SK-N-SH treated with all-trans-retinoic acid at 6 μM for 48 hours (cell line): ENCODE data around the gene CLIC2.
A peak's percentile ranks its signal among the peaks of the same experiment; 100 is the strongest.
"Not testable (repeated sequence)": the region's sequence is repeated elsewhere in the genome, so short reads cannot be mapped to it uniquely, and the experiment has no call there.

Source experiments
- ATAC-seq: fragments of 200-7000 bp; cut with Tn5 transposase; 3 replicates; pipeline ENCODE4 v1.9.1; 2020; ENCODE audit warnings: mild to moderate bottlenecking, moderate library complexity
- ARNTL ChIP-seq: fragments of 450-650 bp; formaldehyde crosslinking; IDR thresholded peaks from 2 replicates; pipeline ENCODE4 v1.5.0; 2020; ENCODE audit warnings: low read depth, mild to moderate bottlenecking, moderate library complexity, borderline replicate concordance
- BACH2 ChIP-seq: fragments of 250-450 bp; sonication (Bioruptor Pico); IDR thresholded peaks from 2 replicates; pipeline ENCODE4 v1.9.0; 2021; ENCODE audit warnings: mild to moderate bottlenecking, borderline replicate concordance
- CSDC2 ChIP-seq: fragments of 250-450 bp; sonication (Bioruptor Pico); IDR thresholded peaks from 2 replicates; pipeline ENCODE4 v1.5.0; 2020; ENCODE audit warnings: mild to moderate bottlenecking, moderate library complexity
- ESRRG ChIP-seq: fragments of 250-450 bp; sonication (Bioruptor Pico); IDR thresholded peaks from 2 replicates; pipeline ENCODE4 v1.6.1; 2021; ENCODE audit warnings: mild to moderate bottlenecking
- GLIS3 ChIP-seq: fragments of 250-450 bp; sonication (Bioruptor Pico); IDR thresholded peaks from 2 replicates; pipeline ENCODE4 v1.5.0; 2020; ENCODE audit warnings: mild to moderate bottlenecking, moderate library complexity
- ISL1 ChIP-seq: fragments of 250-450 bp; sonication (Bioruptor Pico); IDR thresholded peaks from 2 replicates; pipeline ENCODE4 v2.1.2; 2022; ENCODE audit warnings: mild to moderate bottlenecking, moderate library complexity
- OSR1 ChIP-seq: fragments of 250-450 bp; sonication (Bioruptor Pico); IDR thresholded peaks from 2 replicates; pipeline ENCODE4 v1.8.0; 2022; ENCODE audit warnings: moderate library complexity, mild to moderate bottlenecking, inconsistent platforms
- PPARA ChIP-seq: fragments of 250-450 bp; sonication (Bioruptor Pico); IDR thresholded peaks from 2 replicates; pipeline ENCODE4 v1.5.0; 2020; ENCODE audit warnings: mild to moderate bottlenecking, borderline replicate concordance
- RARB ChIP-seq: fragments of 250-450 bp; sonication (Bioruptor Pico); IDR thresholded peaks from 2 replicates; pipeline ENCODE4 v1.8.0; 2021; ENCODE audit warnings: mild to moderate bottlenecking, moderate library complexity
- ZC3H10 ChIP-seq: fragments of 250-450 bp; sonication (Bioruptor Pico); IDR thresholded peaks from 2 replicates; pipeline ENCODE4 v1.5.1; 2021; ENCODE audit warnings: mild to moderate bottlenecking, moderate library complexity
- ZFP30 ChIP-seq: fragments of 450-650 bp; formaldehyde crosslinking; IDR thresholded peaks from 2 replicates; pipeline ENCODE4 v1.5.0; 2022; ENCODE audit warnings: mild to moderate bottlenecking, moderate library complexity
- TF ChIP-seq, protein P1 (sequence below): fragments of 250-450 bp; sonication (Bioruptor Pico); IDR thresholded peaks from 2 replicates; pipeline ENCODE4 v1.5.1; 2020; ENCODE audit warnings: low read depth, mild to moderate bottlenecking, moderate library complexity
- TF ChIP-seq, protein P2 (sequence below): fragments of 250-450 bp; sonication (Bioruptor Pico); IDR thresholded peaks from 2 replicates; pipeline ENCODE4 v1.5.0; 2020; ENCODE audit warnings: mild to moderate bottlenecking, moderate library complexity

CLIC2 gene

DNA sequence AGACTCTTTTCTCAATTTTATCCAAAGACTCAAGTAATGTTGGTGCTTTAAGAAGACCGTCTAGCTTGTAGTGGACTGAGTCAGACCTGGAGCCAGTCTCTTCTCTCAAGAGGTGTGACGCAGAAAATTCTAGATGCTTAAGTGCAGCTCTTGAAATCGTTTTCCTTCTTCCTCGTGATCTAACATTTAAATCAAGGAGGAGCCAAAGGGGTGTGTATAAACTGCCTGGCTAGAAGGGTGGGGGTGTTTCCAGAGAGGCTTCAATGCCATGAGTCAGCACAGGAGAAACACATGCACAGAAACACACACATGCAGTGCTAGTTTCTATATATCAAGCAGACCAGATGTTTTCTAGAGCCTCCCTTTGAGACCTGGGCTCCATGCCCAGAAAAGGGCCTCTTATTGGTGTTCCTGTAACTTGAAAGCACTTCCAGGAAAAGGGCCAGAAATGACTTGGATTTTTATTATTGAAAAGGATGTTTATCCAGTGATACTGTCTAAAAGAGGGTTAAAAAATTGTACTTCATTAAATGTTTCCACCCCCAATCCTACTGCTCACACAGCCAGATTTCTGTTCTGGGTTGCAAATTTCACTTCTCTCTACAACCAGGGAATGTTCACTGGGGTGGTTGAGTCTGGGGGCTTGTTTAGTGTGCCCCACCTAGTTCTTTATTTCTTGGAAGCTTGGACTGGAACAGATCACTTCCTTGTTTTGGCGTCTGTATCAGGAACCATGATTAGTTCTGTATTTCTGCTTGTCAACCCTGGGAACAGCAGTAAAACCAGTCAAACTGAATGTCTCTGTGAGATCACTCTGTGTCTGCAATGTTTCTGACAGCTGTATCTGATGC lies at the start of gene CLIC2:
Gene CLIC2, minus strand, starts transcription at position 129 of the 851 bp plus-strand sequence. CDS start 187 bp downstream, outside the sequence.
- TF ChIP-seq, protein P1, sequence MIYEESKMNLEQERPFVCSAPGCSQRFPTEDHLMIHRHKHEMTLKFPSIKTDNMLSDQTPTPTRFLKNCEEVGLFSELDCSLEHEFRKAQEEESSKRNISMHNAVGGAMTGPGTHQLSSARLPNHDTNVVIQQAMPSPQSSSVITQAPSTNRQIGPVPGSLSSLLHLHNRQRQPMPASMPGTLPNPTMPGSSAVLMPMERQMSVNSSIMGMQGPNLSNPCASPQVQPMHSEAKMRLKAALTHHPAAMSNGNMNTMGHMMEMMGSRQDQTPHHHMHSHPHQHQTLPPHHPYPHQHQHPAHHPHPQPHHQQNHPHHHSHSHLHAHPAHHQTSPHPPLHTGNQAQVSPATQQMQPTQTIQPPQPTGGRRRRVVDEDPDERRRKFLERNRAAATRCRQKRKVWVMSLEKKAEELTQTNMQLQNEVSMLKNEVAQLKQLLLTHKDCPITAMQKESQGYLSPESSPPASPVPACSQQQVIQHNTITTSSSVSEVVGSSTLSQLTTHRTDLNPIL (CRISPR knock-in tag) = no peak
- TF ChIP-seq, protein P2, sequence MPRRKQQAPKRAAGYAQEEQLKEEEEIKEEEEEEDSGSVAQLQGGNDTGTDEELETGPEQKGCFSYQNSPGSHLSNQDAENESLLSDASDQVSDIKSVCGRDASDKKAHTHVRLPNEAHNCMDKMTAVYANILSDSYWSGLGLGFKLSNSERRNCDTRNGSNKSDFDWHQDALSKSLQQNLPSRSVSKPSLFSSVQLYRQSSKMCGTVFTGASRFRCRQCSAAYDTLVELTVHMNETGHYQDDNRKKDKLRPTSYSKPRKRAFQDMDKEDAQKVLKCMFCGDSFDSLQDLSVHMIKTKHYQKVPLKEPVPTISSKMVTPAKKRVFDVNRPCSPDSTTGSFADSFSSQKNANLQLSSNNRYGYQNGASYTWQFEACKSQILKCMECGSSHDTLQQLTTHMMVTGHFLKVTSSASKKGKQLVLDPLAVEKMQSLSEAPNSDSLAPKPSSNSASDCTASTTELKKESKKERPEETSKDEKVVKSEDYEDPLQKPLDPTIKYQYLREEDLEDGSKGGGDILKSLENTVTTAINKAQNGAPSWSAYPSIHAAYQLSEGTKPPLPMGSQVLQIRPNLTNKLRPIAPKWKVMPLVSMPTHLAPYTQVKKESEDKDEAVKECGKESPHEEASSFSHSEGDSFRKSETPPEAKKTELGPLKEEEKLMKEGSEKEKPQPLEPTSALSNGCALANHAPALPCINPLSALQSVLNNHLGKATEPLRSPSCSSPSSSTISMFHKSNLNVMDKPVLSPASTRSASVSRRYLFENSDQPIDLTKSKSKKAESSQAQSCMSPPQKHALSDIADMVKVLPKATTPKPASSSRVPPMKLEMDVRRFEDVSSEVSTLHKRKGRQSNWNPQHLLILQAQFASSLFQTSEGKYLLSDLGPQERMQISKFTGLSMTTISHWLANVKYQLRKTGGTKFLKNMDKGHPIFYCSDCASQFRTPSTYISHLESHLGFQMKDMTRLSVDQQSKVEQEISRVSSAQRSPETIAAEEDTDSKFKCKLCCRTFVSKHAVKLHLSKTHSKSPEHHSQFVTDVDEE = no peak
- no peak for TF ChIP-seq GLIS3
- no peak for TF ChIP-seq ZC3H10 (CRISPR knock-in tag)
- TF ChIP-seq OSR1 (CRISPR knock-in tag) = no peak
- no peak for TF ChIP-seq ZFP30 (CRISPR knock-in tag)
- peak; percentile 57 for ATAC-seq

- ATAC-seq = peak; percentile 40
Measured at GRCh38 chrX:155382529-155382967, 48.1 kb upstream of the CLIC2 start.

DNA sequence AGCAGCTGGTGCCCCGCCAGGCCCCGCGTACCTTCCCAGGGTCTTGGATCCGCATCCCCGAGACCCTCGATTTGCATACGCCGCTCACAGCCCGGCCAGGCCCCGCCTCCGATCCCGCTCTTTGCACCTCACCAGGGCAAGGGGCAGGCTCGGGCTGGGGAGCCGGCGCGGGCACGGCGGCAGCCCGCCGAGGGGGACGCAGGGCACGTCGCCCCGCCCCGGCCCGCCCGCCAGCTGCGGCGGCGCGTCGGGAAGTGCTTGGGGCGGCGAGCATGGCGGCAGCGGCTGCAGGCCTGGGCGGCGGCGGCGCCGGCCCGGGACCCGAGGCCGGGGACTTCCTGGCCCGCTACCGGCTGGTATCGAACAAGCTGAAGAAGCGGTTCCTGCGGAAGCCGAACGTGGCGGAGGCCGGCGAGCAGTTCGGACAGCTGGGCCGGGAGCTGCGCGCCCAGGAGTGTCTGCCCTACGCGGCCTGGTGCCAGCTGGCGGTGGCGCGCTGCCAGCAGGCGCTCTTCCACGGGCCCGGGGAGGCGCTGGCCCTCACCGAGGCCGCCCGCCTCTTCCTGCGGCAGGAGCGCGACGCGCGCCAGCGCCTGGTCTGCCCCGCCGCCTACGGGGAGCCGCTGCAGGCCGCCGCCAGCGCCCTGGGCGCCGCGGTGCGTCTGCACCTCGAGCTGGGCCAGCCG lies 47.6 kb upstream of the CLIC2 start, which contains the start of gene F8A2:
Gene F8A2, plus strand, starts transcription at position 253 of the 686 bp plus-strand sequence. Its CDS starts 20 bp downstream, at position 273.
- ATAC-seq = peak; percentile 89

DNA sequence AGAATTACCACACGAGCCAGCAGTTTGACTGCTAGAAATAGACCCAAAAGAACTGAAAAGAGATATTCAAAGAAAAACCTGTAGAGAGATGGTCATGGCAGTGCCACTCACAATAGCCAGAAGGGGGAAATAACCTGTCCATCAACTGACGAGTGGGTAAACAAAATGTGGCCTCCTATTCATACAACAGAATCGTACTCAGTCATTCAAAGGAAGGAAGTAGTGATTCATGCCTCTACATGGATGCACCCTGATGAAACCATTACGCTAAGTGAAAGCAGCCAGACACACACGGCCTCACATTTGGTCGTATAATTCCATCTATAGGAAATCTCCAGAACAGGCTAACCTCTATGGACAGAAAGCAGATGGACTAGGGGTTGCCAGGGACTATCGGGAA lies 45.4 kb upstream of the CLIC2 start:
- ATAC-seq = not testable (repeated sequence)

- not testable (repeated sequence) for ATAC-seq
Measured at GRCh38 chrX:155373777-155374458, 39.5 kb upstream of the CLIC2 start.

DNA sequence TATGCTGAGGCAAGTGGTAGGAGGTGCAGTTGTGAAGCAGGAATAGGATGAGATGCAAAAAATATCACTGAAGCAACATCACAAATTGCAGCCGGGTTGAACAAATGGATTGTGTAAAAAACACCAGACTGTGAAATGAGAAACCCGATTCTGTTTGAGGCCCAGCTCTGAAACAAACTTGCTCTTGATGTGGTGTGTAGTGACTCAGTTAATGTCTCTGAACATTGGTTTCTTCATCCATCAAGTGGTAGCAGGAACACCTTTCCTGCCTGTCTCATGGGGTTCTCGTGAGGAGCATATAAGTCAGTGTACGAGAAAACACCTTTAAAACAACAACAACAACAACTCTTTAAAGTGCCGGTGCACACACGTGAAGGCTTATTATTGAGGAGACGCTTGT lies 29.3 kb upstream of the CLIC2 start:
- ATAC-seq = not testable (repeated sequence)

DNA sequence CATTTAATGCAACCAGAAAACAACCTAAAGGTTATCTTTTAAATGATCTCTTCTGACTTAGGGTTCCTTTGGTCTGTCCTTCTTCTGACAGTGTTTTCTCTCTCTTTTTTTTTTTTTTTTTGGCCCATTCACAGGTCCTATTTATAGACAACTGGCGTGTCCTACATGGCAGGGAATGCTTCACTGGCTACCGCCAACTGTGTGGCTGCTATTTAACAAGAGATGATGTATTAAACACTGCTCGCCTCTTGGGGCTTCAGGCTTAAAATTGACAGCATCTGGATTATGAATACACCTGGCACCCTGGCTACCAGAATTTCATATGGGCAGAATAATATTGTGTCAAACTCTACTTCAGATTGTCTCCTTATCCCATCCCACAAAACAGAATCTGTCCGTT lies 15.0 kb upstream of the CLIC2 start:
- not testable (repeated sequence) for ATAC-seq

DNA sequence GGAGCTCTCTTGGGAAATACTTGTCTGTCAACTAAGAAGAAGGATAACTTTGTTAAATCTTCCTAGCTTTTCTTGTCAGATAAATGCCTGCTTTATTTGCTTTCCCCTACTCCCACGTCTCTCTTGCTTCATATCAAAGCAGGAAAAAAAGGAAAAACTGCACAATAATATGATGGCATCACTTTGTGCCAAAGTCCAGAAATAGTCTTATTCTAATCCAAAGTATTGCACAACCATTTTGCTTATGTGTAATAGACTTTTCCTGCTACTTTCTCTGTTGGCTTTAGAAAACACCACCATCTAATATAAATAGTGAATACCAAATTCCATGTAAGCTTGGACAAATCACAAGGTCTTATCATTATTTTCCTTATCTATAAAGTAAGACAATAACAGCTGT lies 11.3 kb upstream of the CLIC2 start:
- not testable (repeated sequence) for ATAC-seq

DNA sequence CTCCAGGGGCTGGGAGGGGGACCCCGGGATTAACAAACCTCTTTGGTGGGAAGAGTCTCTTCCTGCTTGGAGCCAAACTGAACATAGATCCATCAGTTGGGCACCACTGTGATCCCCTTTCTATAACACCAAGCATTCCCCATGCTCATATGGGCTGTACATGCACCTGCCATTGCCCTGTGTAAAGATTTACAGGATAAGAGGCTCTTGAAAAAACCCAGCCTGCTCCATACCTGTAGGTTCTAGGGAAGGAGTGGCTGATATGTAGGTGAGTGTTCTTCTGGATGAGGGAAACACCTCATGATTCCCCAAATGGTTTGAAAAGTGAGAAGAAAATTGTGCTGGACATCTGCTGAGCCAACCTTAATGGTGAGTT lies 911 bp upstream of the CLIC2 start:
- not testable (repeated sequence) for ATAC-seq

DNA sequence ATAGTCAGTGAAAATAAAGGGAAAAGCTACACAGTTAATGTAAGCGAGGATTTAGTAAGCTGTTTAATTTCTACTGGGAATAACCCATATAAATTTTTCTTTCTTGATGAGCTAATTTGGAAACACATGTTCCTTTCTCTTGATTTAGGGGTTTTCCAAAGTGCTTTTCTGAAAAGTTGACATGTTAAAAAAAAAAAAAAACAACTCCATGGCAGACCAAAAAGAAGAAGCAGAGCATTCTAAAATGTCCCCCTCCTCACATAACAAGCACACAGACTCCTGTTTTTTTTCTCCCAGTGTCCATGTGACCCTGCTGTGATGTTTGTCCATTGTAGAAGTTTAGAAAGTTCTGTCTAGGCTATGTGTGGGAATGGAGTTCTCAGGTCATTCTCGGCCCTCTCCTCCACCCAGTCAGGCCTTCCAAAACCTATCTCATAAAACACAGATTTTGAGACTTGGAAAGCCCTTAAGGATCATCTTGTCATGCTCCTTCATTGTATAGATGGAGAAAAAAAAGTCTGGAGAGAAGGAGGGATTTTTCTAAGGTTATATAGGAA lies 792 bp downstream of the CLIC2 start:
- TF ChIP-seq ESRRG (CRISPR knock-in tag) = no peak
- no peak for TF ChIP-seq ARNTL (CRISPR knock-in tag)
- TF ChIP-seq ZC3H10 (CRISPR knock-in tag) = no peak
- TF ChIP-seq BACH2 (CRISPR knock-in tag) = no peak
- TF ChIP-seq ISL1 (CRISPR knock-in tag) = no peak
- TF ChIP-seq CSDC2 (CRISPR knock-in tag) = no peak
- TF ChIP-seq OSR1 (CRISPR knock-in tag) = no peak
- TF ChIP-seq RARB = no peak
- no peak for TF ChIP-seq PPARA (CRISPR knock-in tag)
- TF ChIP-seq, protein P2 = no peak
- no peak for ATAC-seq
